K562 (cell line): ENCODE data around the gene TFCP2L1. TPM values are rescaled to one million over a fixed set of nuclear protein-coding genes. Genes with fewer than 3 reads are reported as not detected.

ENCODE experiments used
- ATAC-seq: fragments of 200-7000 bp; cut with Tn5 transposase; 3 replicates; pipeline ENCODE4 v1.9.1; 2020; ENCODE audit warnings: moderate library complexity
- BruUV-seq: library from RNA; stranded (reverse); fragments of 400-500 nt; replicated peaks from 2 replicates; lab custom pipeline; 2021; lab: Mats Ljungman, UMichigan
- CTCF ChIA-PET: fragments of 300-600 bp; formaldehyde crosslinking; extraction: SDS; loops from one replicate; lab custom pipeline; 2021; ENCODE audit warnings: low intra/inter-chr PET ratio; lab: Yijun Ruan, JAX
- POLR2A ChIA-PET: fragments of 300-600, 350-650 bp; sonication (Branson Sonifier 250); formaldehyde crosslinking; extraction: SDS; loops from one replicate; lab custom pipeline; 2021; ENCODE audit warnings: antibody characterized with exemption, inconsistent platforms; lab: Yijun Ruan, JAX
- DNase-seq, 4 experiments: peaks; one replicate each; pipeline versions ENCODE4 v3.0.0 to v3.0.0-alpha.2; 2011 to 2018; ENCODE audit warnings: low spot score in 3 of 4, mixed read lengths in 3 of 4; ENCODE audit errors: extremely low read depth in 1 of 4
- FAIRE-seq: peaks from 2 replicates; lab custom pipeline; 2011; peaks lifted over from hg19 to GRCh38; lab: Jason Lieb, UNC
- H2AFZ ChIP-seq: 2 replicates; pipeline ENCODE4 v1.6.0; 2011; ENCODE audit warnings: low read depth, low read length, control low read depth, inconsistent platforms
- H3K27ac ChIP-seq: fragments of 200-600 bp; 3 replicates; pipeline ENCODE4 v1.8.0; 2011; ENCODE audit warnings: low read depth, mild to moderate bottlenecking, control low read depth, inconsistent platforms, low read length, moderate library complexity, mixed read lengths; ENCODE audit errors: extremely low read depth
- H3K27me3 ChIP-seq, 2 experiments: fragments of 300-600 bp in 1 of 2; 2 replicates in 1 of 2; 3 replicates in 1 of 2; pipeline versions ENCODE4 v1.6.0 to v1.8.0; 2011; ENCODE audit warnings: inconsistent platforms in 2 of 2, low read length in 2 of 2, mild to moderate bottlenecking in 1 of 2, mixed read lengths in 1 of 2, moderate library complexity in 1 of 2; ENCODE audit not compliant: control insufficient read depth in 2 of 2, insufficient read depth in 2 of 2
- H3K36me3 ChIP-seq: fragments of 300-600 bp; 3 replicates; pipeline ENCODE4 v1.8.0; 2011; ENCODE audit warnings: mild to moderate bottlenecking, low read length, inconsistent platforms; ENCODE audit not compliant: control insufficient read depth, insufficient read depth
- H3K4me1 ChIP-seq, 2 experiments: fragments of 200-600 bp in 1 of 2; replicated peaks in 1 of 2; 2 replicates in 1 of 2; 3 replicates in 1 of 2; pipeline versions ENCODE4 v1.5.1 to v1.8.0; 2011; ENCODE audit warnings: inconsistent platforms in 2 of 2, low read length in 2 of 2, mild to moderate bottlenecking in 1 of 2, mixed read lengths in 1 of 2, moderate library complexity in 1 of 2; ENCODE audit not compliant: control insufficient read depth in 2 of 2, insufficient read depth in 2 of 2
- H3K4me2 ChIP-seq: 2 replicates; pipeline ENCODE4 v1.6.1; 2011; ENCODE audit warnings: low read length, control low read depth, inconsistent platforms, mixed read lengths; ENCODE audit not compliant: insufficient read depth
- H3K4me3 ChIP-seq: fragments of 200-600 bp; sonication (generic), shearing (Covaris generic); 2 replicates; pipeline ENCODE4 v1.5.1; 2016; ENCODE audit warnings: control low read depth, inconsistent platforms
- H3K79me2 ChIP-seq: fragments of 200-600 bp; 3 replicates; pipeline ENCODE4 v1.8.0; 2011; ENCODE audit warnings: low read length, inconsistent platforms; ENCODE audit not compliant: control insufficient read depth, insufficient read depth
- H3K9ac ChIP-seq, 2 experiments: 2 replicates each; pipeline versions ENCODE4 v1.6.0 to v1.6.1; 2011; ENCODE audit warnings: low read depth in 2 of 2, low read length in 2 of 2, control low read depth in 1 of 2, inconsistent platforms in 1 of 2, mild to moderate bottlenecking in 1 of 2, mixed read lengths in 1 of 2; ENCODE audit not compliant: insufficient read depth in 1 of 2
- H3K9me1 ChIP-seq: one replicate; pipeline ENCODE4 v1.6.0; 2011; ENCODE audit warnings: inconsistent platforms, mild to moderate bottlenecking, low read length, moderate library complexity; ENCODE audit not compliant: control insufficient read depth, insufficient read depth
- H3K9me3 ChIP-seq: replicated peaks from 2 replicates; pipeline ENCODE4 v1.5.1; 2011; ENCODE audit warnings: low read depth, low read length, inconsistent platforms; ENCODE audit not compliant: control insufficient read depth, insufficient read depth
- H4K20me1 ChIP-seq: replicated peaks from 2 replicates; pipeline ENCODE4 v1.6.1; 2011; ENCODE audit warnings: low read length, inconsistent platforms, mixed read lengths; ENCODE audit not compliant: control insufficient read depth, insufficient read depth
- FIP1L1 ChIP-seq: fragments of 200-400 bp; formaldehyde crosslinking; IDR thresholded peaks from 2 replicates; pipeline ENCODE4 v1.6.1; 2018; ENCODE audit warnings: mild to moderate bottlenecking, low read depth, low read length; ENCODE audit not compliant: poor library complexity, severe bottlenecking
- HMG20A ChIP-seq: fragments of 450-650 bp; formaldehyde crosslinking; conservative IDR thresholded peaks from 2 replicates; pipeline ENCODE4 v1.4.0; 2020; ENCODE audit warnings: mild to moderate bottlenecking, mixed read lengths
- TCF3 ChIP-seq: sonication (generic); formaldehyde crosslinking; IDR thresholded peaks from 2 replicates; pipeline ENCODE4 v1.4.0; 2020; ENCODE audit warnings: mild to moderate bottlenecking, missing genetic modification reagents
- ZNF717 ChIP-seq: fragments of 250-450 bp; sonication (Bioruptor Pico); IDR thresholded peaks from 2 replicates; pipeline ENCODE4 v1.5.0; 2021
- ZNF79 ChIP-seq: fragments of 250-450 bp; sonication (Bioruptor Pico); IDR thresholded peaks from 2 replicates; pipeline ENCODE4 v1.4.0; 2020; ENCODE audit warnings: low read depth, mild to moderate bottlenecking, moderate library complexity
- WGBS: fragments of 100-300 bp; shearing (Covaris generic); methylation state at CpG from one replicate; pipeline ENCODE4 v1.1.6; 2016; ENCODE audit warnings: low coverage, mixed read lengths; ENCODE audit not compliant: insufficient coverage; ENCODE audit errors: missing lambda C conversion rate; 5-methylcytosine and 5-hydroxymethylcytosine counted together
- in situ Hi-C: fragments of 300-500 bp; cut with MboI; formaldehyde crosslinking; loops from 4 replicates; pipeline ENCODE4 v1.15.0; 2018; ENCODE audit warnings: inconsistent platforms, mixed read lengths
- intact Hi-C: fragments of 100-400 bp; cut with micrococcal nuclease; formaldehyde crosslinking; loops from 2 replicates; pipeline ENCODE4 v1.14.2; 2022
- polyA plus RNA-seq, 8 experiments: library from polyadenylated mRNA; depleted of rRNA in 4 of 8; stranded (reverse) in 5 of 8; unstranded in 3 of 8; fragments of >200 nt; fragmentation: Nextera tagmentation in 2 of 8; fragmentation: Illumina TruSeq in 1 of 8; extraction: Ambion mirVana in 2 of 8; extraction: Trizol in 1 of 8; gene quantifications; 2 replicates each; pipeline versions ENCODE4 v1.2.1 to v1.2.3, GENCODE V29; 2011 to 2014; ENCODE audit warnings: inconsistent platforms in 1 of 8, missing spikeins in 1 of 8
- total RNA-seq, 7 experiments: library from RNA; depleted of rRNA in 6 of 7; stranded (reverse); fragments of >200 nt in 6 of 7; fragmentation: Illumina TruSeq in 2 of 7; extraction: Trizol in 2 of 7; gene quantifications; 2 replicates each; pipeline versions ENCODE4 v1.2.1 to v1.2.3, GENCODE V29; 2011 to 2021; ENCODE audit warnings: low replicate concordance in 1 of 7

TFCP2L1 gene
- total and polyA plus RNA-seq, 9 of the 15 experiments (the other 6 are each of a cell fraction or from before 2014, with no cell fraction given): 0.08 to 1.00 (median 0.42) TPM

- POLR2A ChIA-PET: no interaction called here
- no peak for TF ChIP-seq HMG20A (CRISPR knock-in tag)
- no peak for TF ChIP-seq ZNF79
- no peak for TF ChIP-seq TCF3
- TF ChIP-seq FIP1L1: no peak
- TF ChIP-seq ZNF717: no peak
- in situ Hi-C loops: no loop called here
- Histone ChIP-seq H3K36me3 (no peaks in the 10 kb centered on the region), H4K20me1 (no peaks in the 10 kb centered on the region; the same call in 1 of the 2 replicates), H3K4me2 (no peak overlapping the region), H2AFZ (no peak overlapping the region), H3K4me3 (no peak overlapping the region), H3K9me3 (no peaks in the 10 kb centered on the region), H3K79me2 (no peaks in the 10 kb centered on the region), H3K9me1 (no peaks in the 10 kb centered on the region), H3K9ac (peak overlapping the region in 1 of 2 experiments; percentile 52; a peak in 1 of 4 replicates), H3K27me3 (peaks cover 3 to 21% of the 10 kb centered on the region in 2 experiments; a peak in 3 of 5 replicates), H3K27ac (no peak overlapping the region), H3K4me1 (no peaks in the 10 kb centered on the region)
- ATAC-seq: no peak
- DNase-seq: no peak
- BruUV-seq: no TSS peak
- WGBS: 6% methylated on average over 9 of the region's 9 CpGs
- no peak for FAIRE-seq
- intact Hi-C loops: no loop called here
- CTCF ChIA-PET: no interaction called here
Measured at GRCh38 chr2:121263996-121264715, 20.8 kb downstream of the TFCP2L1 start.
